ENCODE data around the gene USP1. TPM values are rescaled to one million over a fixed set of nuclear protein-coding genes. Genes with fewer than 3 reads are reported as not detected.

USP1 gene
- total RNA-seq, 1 experiment from 2014 or later, result 37.4 TPM

DNA sequence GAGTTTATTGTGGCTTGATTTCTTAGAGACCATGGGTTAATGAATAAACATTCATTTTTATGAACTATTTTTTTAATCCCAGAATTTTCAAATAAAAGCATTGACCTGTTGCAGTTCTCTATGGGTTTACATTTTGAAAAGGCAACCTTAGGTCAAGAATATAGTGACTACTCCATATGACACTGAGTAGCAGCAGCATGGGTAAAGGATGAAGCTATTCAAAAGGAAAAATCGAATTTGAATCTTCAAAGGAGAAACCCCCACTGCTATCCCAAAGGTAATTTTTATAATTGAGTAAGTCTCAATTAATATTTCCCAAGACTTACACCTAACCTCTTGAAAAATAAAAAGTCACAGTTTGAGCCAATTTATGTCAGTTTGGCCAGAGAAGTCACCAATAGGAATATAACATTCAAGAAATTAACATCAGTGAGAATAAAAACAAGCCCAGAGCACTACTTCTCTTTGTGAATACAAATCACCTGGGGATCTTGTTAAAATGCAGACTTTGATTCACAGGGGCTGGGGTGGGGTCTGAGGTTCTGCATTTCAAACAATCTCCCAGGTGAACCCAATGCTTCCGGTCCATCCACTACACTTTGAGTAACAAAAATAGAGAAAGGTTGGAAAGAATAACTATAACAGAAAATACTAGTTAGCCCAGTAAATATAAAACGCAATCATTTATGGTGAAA, 39.8 kb downstream of the USP1 start:
- TF ChIP-seq SP1 (CRISPR knock-in tag; conservative IDR thresholded peaks at IDR 0.05), result 0 out of 2 replicates have a peak, but pooled peaks have one; percentile 13
- no peak for TF ChIP-seq CREM (CRISPR knock-in tag; IDR thresholded peaks at IDR 0.05)
- no peak for TF ChIP-seq ZNF423 (CRISPR knock-in tag; IDR thresholded peaks at IDR 0.05)
- TF ChIP-seq, protein P1, sequence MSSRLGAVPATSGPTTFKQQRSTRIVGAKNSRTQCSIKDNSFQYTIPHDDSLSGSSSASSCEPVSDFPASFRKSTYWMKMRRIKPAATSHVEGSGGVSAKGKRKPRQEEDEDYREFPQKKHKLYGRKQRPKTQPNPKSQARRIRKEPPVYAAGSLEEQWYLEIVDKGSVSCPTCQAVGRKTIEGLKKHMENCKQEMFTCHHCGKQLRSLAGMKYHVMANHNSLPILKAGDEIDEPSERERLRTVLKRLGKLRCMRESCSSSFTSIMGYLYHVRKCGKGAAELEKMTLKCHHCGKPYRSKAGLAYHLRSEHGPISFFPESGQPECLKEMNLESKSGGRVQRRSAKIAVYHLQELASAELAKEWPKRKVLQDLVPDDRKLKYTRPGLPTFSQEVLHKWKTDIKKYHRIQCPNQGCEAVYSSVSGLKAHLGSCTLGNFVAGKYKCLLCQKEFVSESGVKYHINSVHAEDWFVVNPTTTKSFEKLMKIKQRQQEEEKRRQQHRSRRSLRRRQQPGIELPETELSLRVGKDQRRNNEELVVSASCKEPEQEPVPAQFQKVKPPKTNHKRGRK (CRISPR knock-in tag; IDR thresholded peaks at IDR 0.05; ENCODE audit: borderline replicate concordance), result no peak
- TF ChIP-seq, protein P2, sequence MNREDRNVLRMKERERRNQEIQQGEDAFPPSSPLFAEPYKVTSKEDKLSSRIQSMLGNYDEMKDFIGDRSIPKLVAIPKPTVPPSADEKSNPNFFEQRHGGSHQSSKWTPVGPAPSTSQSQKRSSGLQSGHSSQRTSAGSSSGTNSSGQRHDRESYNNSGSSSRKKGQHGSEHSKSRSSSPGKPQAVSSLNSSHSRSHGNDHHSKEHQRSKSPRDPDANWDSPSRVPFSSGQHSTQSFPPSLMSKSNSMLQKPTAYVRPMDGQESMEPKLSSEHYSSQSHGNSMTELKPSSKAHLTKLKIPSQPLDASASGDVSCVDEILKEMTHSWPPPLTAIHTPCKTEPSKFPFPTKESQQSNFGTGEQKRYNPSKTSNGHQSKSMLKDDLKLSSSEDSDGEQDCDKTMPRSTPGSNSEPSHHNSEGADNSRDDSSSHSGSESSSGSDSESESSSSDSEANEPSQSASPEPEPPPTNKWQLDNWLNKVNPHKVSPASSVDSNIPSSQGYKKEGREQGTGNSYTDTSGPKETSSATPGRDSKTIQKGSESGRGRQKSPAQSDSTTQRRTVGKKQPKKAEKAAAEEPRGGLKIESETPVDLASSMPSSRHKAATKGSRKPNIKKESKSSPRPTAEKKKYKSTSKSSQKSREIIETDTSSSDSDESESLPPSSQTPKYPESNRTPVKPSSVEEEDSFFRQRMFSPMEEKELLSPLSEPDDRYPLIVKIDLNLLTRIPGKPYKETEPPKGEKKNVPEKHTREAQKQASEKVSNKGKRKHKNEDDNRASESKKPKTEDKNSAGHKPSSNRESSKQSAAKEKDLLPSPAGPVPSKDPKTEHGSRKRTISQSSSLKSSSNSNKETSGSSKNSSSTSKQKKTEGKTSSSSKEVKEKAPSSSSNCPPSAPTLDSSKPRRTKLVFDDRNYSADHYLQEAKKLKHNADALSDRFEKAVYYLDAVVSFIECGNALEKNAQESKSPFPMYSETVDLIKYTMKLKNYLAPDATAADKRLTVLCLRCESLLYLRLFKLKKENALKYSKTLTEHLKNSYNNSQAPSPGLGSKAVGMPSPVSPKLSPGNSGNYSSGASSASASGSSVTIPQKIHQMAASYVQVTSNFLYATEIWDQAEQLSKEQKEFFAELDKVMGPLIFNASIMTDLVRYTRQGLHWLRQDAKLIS (CRISPR knock-in tag; IDR thresholded peaks at IDR 0.05; ENCODE audit: borderline replicate concordance), result no peak
- TF ChIP-seq, protein P3, sequence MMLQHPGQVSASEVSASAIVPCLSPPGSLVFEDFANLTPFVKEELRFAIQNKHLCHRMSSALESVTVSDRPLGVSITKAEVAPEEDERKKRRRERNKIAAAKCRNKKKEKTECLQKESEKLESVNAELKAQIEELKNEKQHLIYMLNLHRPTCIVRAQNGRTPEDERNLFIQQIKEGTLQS (CRISPR knock-in tag; conservative IDR thresholded peaks at IDR 0.05), result no peak
- ATAC-seq, result peak; percentile 92
- Mint-ChIP-seq H3K36me3 (peaks cover 17% of the 10 kb centered on the region), H3K27me3 (ENCODE audit: low read depth) (no peaks in the 10 kb centered on the region; the same call in 1 of the 2 replicates), H3K4me1 (peaks cover 34% of the 10 kb centered on the region), H3K4me3 (peak overlapping the region; percentile 29), H3K9me3 (no peaks in the 10 kb centered on the region), H3K27ac (no peak overlapping the region)
- no peak for DNase-seq (ENCODE audit: low spot score)
- ChIA-PET POLR2A (no interaction called here), CTCF (no interaction called here)

DNA sequence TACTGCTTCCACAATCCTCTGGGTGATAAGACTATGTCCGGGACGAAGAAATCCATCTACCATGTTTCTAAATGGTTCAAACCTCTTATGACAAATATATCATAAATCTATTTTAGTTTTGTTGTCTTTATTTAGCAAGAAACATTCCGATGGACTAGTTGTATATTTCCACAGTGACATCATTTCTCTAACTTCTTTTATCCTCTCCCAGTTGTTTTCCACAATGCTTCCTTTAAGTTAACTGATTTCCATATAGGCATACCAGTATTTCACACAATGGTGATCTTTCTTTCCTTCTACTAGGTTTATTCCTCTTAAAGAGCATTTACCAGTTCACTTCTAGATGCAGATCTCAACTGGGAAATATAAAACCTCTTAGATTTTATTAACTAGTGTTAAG, 44.8 kb downstream of the USP1 start:
- Mint-ChIP-seq H3K27me3 (ENCODE audit: low read depth) (no peaks in the 10 kb centered on the region; the same call in 1 of the 2 replicates), H3K36me3 (no peaks in the 10 kb centered on the region), H3K4me1 (peaks cover 17% of the 10 kb centered on the region), H3K9me3 (no peaks in the 10 kb centered on the region), H3K27ac (no peak overlapping the region), H3K4me3 (no peak overlapping the region)
- CTCF ChIA-PET, result no interaction called here
- ATAC-seq (no peak), DNase-seq (ENCODE audit: low spot score) (no peak)
- TF ChIP-seq JUN (CRISPR knock-in tag; IDR thresholded peaks at IDR 0.05), result no peak
- POLR2A ChIA-PET, result no interaction called here

DNA sequence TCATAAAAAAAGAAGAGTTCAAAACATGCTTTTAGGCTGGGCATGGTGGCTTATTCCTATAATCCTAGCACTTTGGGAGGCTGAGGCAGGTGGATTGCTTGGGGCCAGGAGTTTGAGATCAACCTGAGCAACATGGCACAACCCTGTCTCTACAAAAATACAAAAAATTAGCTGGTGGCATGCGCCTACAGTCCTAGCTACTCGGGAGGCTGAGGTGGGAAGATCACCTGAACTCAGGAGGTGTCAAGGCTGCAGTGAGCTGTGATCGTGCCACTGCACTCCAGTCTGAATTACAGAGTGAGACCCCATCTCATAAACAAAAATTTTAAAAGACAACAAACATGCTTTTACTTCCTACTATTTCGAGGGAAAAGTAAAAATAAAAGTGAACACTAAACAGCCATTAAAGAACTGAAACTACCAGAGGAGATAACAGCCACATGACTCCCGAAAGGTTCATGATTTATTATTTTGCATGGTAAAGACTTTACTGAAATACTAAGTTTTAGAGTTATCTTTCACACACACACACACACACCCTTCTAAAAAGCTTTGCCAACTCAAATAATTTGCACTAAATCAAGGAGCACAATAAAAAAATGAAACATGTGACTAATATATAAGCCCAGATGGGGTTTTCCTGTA, 48.1 kb downstream of the USP1 start:
- H3K9me3 Mint-ChIP-seq, result no peaks in the 10 kb centered on the region
- ChIA-PET POLR2A (interaction anchor here (0.6 kb wide), 1 partner anchor 898 kb away, joined by 3 read pairs; no protein-coding TSS in a partner anchor), CTCF (no interaction called here)
- H3K27me3 Mint-ChIP-seq (ENCODE audit: low read depth), result no peaks in the 10 kb centered on the region
- DNase-seq (ENCODE audit: low spot score), result no peak
- peaks cover 12% of the 10 kb centered on the region for H3K4me1 Mint-ChIP-seq
- no peak overlapping the region for H3K27ac Mint-ChIP-seq
- no peak overlapping the region for H3K4me3 Mint-ChIP-seq
- ATAC-seq, result no peak
- no peaks in the 10 kb centered on the region for H3K36me3 Mint-ChIP-seq
- TF ChIP-seq RELA (CRISPR knock-in tag; IDR thresholded peaks at IDR 0.05; ENCODE audit: borderline replicate concordance) (no peak), NR3C1 (CRISPR knock-in tag; conservative IDR thresholded peaks at IDR 0.05; ENCODE audit: low read depth) (no peak), NR2C2 (CRISPR knock-in tag; IDR thresholded peaks at IDR 0.05) (no peak), NFYB (CRISPR knock-in tag; conservative IDR thresholded peaks at IDR 0.05; ENCODE audit: low read depth) (no peak), CREM (CRISPR knock-in tag; IDR thresholded peaks at IDR 0.05) (no peak), HMGA2 (CRISPR knock-in tag; IDR thresholded peaks at IDR 0.05) (no peak)
- TF ChIP-seq, protein P4, sequence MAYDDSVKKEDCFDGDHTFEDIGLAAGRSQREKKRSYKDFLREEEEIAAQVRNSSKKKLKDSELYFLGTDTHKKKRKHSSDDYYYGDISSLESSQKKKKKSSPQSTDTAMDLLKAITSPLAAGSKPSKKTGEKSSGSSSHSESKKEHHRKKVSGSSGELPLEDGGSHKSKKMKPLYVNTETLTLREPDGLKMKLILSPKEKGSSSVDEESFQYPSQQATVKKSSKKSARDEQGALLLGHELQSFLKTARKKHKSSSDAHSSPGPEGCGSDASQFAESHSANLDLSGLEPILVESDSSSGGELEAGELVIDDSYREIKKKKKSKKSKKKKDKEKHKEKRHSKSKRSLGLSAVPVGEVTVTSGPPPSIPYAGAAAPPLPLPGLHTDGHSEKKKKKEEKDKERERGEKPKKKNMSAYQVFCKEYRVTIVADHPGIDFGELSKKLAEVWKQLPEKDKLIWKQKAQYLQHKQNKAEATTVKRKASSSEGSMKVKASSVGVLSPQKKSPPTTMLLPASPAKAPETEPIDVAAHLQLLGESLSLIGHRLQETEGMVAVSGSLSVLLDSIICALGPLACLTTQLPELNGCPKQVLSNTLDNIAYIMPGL (CRISPR knock-in tag; IDR thresholded peaks at IDR 0.05), result no peak
- TF ChIP-seq, protein P5, sequence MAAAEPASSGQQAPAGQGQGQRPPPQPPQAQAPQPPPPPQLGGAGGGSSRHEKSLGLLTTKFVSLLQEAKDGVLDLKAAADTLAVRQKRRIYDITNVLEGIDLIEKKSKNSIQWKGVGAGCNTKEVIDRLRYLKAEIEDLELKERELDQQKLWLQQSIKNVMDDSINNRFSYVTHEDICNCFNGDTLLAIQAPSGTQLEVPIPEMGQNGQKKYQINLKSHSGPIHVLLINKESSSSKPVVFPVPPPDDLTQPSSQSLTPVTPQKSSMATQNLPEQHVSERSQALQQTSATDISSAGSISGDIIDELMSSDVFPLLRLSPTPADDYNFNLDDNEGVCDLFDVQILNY (CRISPR knock-in tag; IDR thresholded peaks at IDR 0.05), result no peak
- TF ChIP-seq, protein P6, sequence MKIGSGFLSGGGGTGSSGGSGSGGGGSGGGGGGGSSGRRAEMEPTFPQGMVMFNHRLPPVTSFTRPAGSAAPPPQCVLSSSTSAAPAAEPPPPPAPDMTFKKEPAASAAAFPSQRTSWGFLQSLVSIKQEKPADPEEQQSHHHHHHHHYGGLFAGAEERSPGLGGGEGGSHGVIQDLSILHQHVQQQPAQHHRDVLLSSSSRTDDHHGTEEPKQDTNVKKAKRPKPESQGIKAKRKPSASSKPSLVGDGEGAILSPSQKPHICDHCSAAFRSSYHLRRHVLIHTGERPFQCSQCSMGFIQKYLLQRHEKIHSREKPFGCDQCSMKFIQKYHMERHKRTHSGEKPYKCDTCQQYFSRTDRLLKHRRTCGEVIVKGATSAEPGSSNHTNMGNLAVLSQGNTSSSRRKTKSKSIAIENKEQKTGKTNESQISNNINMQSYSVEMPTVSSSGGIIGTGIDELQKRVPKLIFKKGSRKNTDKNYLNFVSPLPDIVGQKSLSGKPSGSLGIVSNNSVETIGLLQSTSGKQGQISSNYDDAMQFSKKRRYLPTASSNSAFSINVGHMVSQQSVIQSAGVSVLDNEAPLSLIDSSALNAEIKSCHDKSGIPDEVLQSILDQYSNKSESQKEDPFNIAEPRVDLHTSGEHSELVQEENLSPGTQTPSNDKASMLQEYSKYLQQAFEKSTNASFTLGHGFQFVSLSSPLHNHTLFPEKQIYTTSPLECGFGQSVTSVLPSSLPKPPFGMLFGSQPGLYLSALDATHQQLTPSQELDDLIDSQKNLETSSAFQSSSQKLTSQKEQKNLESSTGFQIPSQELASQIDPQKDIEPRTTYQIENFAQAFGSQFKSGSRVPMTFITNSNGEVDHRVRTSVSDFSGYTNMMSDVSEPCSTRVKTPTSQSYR (CRISPR knock-in tag; IDR thresholded peaks at IDR 0.05), result no peak
- TF ChIP-seq, protein P7, sequence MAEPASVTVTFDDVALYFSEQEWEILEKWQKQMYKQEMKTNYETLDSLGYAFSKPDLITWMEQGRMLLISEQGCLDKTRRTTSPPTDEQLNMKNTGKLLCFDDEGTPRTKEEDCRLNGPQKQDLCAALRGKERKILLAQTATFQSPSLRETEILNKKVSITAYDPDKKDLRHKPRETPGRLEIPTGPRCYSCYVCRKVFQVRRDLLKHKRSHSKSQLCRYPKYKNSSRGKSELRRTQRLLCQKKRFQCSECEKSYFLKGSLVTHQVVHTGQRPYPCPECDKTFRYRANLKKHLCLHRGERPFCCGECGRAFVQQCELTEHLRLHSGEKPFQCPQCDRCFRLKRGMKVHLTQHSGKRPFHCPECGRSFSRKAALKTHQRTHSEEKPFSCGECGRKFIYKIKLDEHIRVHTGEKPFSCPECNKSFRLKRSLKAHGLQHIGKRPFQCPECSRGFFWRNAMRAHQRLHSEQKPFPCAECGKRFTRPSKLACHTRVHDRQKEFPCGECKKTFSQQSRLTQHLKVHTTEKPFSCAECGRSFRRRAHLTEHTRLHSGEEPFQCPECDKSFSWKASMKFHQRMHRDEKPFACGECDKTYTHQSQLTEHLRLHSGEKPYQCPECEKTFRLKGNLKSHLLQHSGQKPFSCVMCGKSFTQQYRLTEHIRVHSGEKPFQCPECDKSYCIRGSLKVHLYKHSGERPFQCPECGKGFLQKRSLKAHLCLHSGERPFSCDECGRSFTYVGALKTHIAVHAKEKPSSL (CRISPR knock-in tag; conservative IDR thresholded peaks at IDR 0.05), result no peak

Measured in WTC11 (cell line).